HG03095 (cell line): Measurements from ENCODE around the gene ERBB4.
"Not testable (repeated sequence)": the region's sequence is repeated elsewhere in the genome, so short reads cannot be mapped to it uniquely, and the experiment has no call there.

Experiments
- ATAC-seq: cut with Tn5 transposase; IDR thresholded peaks from one replicate; pipeline ENCODE4 v1.9.1; 2021; ENCODE audit warnings: moderate library complexity; ENCODE audit not compliant: unreplicated experiment

Gene ERBB4

DNA sequence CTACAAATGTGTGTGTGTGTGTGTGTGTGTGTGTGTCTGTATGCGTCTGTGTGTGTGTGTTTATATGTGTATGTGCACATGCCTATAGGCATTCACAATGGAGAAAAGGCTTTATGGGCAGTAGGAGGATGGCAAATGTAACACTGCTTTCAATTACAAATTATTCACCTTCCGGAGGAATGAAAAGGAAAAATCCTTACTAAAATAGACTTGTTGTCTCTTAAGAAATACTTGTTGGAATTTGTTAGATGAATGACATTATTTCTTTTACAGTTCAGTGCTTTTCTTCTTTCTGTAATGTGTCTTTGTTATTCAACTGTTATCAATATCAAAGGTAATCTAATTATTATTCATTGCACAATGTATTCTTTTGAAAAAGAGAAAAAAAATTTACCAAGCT, 874.3 kb downstream of the ERBB4 start:
- ATAC-seq, result no peak

DNA sequence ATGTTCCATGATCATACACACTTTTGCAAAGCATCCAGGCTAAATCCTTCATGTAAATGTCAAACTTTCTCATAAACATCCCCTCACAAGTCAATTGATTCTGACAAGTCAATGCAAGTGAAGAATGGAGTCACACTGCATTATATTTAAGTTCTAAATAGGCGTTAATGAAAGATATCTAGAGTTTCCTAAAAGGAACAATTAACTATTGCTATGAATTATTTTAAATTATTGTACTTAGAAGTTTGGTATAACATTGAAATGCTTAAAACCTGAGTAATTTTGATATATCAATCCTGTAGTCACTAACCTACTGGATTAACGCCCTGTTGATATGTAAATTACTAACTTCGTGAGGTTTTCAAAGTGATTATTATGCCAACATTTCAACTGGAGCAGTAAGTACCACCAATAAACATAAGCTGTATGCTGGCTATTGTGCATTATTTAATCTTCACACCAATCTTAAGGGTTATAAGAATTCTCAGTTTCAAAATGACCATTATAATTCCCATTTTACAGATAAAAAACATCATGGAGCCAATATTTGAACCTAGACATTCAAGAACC, 884.3 kb downstream of the ERBB4 start:
- ATAC-seq, result no peak

DNA sequence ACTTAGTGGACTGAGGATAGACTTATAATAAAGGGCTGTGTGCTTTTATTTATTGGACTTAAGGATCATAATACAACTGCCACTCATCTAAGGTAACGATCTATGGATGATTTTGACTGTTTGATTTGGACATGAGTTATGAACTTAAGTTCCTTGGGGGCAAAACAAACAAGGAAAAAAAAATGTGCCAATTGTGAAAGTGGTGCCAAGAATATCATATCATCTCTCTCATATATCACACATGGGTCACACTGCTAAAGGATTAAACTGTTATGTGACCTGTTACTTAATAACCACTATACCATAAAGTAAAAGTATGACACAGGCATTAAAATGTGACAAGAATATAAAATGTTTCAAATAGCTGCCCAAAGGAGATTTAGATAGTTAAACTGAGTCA, 886.3 kb downstream of the ERBB4 start:
- no peak for ATAC-seq

DNA sequence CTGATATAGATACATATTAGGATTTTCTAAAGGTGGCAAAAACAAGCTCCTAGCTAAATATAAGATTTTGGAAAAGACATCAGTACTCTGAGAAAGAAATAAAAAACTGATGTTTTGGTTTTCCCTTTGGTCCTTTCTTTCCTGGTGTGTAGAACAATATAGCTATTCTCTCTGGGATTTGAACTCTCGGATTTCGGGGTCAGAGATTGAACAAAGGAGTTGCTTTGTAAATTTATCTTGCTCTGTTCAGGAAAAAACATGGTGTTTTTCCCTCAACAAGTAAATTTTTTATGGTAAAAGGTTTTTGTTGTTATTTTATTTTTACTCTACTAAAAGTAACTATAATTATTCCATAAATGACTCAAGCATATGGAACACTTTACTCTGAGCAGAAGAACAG, 889.3 kb downstream of the ERBB4 start:
- ATAC-seq, result no peak

DNA sequence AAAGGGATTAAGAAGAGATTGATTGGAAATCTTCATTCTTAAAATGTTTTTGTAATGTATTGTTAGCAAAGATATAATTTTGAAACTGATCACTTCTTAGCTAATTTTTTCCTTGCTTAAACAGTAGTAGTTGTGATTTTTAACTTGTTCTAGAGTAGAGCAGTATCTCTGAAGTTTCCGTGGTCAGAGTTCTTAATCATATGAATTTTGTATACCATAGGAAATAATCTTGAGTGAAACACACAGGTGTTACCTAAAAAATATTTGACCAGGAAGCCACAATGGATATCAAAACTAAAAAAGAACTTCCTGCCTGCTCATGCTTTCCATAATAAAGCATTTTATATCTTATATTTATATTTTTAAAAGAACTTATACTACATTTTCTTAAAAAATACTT, 907.1 kb downstream of the ERBB4 start:
- no peak for ATAC-seq

DNA sequence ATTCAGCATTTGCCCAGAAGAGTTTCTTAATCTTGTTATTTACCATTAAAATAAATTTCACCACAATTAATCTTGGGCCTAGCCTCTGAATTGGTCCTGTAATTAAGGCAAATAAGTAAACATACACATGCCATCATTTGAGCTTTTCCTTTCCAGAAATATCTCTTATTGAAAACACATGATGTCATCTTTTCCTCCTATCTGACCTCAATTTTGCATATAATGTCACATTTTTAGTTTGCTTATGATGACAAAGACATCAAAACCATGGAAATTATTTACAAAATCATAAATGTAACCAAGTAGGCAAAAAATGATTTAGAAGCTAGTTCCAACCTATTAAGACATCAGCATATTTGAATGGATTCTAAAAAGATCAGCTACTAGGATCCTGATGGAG, 915.5 kb downstream of the ERBB4 start:
- ATAC-seq, result no peak

DNA sequence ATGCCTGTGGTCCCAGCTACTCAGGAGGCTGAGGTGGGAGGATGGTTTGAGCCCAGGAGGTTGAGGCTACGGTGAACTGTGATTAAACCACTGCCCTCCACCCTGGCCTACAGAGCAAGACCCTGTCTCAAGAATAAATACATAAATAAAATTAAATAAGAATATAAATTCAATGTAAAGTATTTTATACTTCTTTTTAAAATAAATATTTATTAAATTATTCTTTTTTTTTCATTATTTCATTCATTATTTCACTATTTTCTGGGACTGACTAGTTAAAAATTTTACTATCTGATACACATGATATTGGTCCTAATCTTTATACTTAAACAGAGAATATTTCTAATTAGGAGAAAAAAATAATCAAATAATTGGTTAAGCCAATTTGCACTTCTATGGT, 917.6 kb downstream of the ERBB4 start:
- ATAC-seq, result no peak

DNA sequence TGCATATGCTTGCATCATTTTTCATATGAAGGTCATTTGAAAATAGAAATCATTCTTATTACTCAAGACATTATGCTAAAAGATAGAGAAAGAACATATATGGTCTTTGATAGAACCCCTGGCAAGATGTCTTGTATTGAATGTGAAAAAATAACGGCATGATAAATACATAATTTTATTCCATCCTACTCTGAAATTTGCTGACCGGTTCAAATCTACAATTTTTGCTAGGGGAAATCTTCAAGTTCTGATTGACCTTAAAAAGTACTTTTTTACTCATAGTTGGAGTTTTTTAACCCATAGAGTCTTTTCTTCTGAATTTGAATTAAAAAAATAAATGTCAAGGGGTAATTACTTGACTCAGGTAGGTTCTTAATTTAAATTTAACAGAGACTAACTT, 920.8 kb downstream of the ERBB4 start:
- no peak for ATAC-seq

DNA sequence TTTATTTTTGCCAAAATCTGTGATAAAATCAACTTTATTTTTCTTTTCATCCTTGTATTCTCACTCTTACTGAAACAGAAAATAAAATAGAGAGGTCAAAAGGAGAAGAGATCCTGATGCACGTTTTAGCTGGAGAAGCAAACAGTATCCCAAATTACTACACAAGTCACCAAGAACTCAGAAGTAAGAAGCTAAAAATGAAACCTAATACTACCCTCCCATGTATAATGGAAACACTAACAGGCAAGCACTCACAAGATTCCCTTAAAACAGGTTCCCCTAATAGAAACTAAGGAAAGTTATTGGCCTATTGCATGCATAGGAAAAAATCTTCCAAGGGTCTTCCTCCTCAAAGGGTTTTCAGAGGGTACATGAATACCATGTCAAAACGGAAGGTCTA, 927.0 kb downstream of the ERBB4 start:
- no peak for ATAC-seq

DNA sequence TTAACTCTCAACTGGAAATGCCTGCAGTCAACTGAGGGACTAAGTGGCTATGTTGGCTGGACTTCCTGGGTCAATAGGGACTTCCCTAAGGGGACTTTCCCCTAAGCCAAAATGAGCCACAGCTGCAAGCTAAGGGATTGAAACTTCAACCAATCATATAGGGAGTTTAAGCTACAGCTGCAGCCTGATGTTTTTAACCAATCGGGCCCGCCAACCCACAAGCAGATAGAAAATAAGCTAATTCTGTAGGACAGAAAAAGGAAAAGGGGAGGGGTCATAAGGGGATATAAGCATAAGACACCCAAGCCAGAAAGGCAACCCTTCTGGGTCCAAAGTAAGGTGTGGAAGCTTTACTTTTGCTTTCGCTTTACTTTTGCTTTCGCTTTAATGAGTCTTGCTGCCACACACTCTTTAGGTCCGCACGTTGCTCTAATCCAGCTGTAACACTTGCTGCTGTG, 927.5 kb downstream of the ERBB4 start:
- ATAC-seq, result peak; percentile 63

DNA sequence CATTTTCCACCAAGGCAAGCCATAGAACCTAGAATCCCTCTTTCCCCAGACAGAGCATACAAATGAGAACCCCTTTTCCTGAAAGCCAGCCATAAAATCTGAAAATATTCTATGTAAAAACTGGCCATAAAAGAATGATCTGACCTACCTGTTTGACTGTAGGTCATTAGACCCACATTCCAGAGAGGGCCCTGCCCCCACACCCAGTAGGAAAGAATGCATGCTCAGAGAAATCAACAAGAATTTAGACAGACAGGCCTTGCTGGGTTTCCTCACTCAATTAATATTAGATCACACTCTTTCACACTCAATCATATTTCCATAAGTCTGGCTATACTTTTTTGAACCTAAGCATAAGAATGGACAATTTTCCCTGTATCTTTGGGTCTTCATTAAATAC, 929.5 kb downstream of the ERBB4 start:
- no peak for ATAC-seq

DNA sequence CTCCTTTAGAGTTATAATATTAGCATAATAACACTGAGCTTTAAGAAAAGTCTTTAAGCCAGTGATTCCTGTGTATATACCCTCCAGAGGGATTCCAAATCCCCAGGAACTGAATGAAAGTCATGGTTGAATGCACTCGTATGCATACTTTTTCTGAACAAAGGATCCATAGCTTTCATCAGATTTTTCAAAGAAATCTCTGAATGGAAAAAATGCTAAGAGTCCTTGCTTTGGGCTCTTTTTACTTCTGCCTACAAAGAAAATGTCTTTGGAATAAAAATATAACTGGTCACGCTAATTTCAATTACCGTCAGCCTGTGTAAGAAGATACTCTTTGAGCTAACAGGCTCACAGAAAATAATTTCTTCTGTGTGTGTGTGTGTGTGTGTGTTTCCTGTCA, 939.5 kb downstream of the ERBB4 start:
- ATAC-seq, result no peak

DNA sequence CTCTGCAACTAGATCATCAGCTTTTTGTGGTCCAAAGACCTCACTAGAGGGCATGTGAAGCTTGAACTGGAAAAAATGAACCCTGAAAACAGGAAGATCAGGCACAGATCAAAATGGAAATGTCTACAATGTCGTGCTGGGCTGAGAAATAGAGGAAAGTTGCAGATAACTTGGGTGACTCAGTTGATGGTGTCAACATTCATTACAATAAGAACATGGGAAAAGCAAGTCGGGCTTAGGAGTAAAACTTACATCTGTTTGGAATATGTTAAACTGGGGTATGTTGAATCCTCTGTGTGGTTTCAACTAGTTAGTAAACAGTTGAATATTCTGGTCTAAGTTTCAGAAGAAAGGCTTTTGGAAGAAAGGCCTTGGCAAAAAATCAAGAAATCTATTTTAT, 940.4 kb downstream of the ERBB4 start:
- no peak for ATAC-seq

DNA sequence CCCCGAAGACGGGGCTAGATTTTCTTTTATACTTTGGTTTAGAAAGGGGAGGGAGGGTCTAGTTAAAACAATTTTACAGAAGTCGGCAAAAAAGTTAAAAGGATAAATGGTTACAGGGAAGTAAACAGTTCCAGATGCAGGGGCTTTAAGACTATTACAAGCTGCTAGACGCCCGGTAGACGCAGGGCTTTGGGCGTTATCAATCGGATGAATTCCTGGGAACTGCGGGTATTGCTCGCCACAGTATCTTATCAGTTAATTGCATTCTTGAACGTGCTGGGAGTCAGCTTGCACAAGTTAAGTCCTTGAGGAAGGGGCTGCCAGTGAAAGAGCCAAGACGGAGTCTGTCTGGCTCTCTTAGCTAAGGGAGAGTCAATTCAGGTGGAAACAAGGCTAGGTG, 946.6 kb downstream of the ERBB4 start:
- not testable (repeated sequence) for ATAC-seq

DNA sequence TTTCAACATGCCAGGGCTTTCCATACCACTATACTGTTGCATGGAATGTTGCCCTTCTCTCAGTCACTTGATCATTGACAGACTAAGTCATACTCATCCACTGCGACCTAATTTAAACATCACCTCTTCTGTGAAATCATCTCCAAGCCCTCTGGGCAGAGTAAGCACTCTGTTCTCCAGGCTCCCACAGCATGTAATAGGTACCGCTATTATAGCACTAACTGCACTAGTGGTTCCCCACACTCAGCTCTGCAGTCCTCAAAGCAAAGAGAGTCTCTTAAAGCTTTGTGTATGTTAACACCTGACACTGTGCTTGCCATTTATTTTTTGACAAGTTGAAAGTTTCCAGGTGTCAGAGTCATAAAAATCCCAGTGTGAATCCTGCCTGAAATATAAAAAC, 947.2 kb downstream of the ERBB4 start:
- ATAC-seq, result no peak

DNA sequence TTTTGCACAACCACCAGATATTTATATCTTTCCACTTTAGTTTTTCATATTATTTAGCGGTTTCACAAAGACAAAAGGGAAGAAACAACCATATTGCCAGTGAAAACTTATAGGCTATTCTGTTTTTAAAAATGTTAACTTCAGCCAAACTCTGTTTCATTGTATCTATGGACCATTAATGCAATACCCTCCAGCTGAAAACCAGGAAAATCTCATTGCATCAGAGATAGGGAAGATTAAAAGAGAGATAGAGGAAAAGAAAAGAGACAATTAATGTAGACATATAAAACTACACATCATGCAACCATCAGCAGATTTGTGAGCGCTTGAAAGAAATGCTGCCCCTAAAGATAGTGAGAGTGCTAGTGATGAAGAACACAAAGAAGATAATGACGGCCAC, 970.2 kb downstream of the ERBB4 start:
- no peak for ATAC-seq

DNA sequence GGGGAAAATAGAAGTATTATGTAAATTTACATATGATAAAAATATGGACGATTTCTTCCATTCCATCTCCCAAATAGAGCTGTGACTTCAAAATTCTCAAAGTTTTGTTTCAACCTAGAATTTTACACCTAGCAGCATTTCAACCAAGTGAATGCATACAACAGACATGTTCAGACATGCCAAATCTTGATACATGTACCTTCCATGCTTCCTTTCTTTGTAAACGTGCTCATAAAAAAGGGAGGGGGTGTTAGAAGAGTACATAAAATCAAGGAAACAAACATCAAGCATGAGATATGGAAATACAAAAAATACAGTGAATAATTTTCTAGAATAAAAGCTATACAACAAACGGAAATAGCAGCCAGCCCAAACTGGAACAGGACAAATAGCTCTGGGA, 974.2 kb downstream of the ERBB4 start:
- no peak for ATAC-seq

DNA sequence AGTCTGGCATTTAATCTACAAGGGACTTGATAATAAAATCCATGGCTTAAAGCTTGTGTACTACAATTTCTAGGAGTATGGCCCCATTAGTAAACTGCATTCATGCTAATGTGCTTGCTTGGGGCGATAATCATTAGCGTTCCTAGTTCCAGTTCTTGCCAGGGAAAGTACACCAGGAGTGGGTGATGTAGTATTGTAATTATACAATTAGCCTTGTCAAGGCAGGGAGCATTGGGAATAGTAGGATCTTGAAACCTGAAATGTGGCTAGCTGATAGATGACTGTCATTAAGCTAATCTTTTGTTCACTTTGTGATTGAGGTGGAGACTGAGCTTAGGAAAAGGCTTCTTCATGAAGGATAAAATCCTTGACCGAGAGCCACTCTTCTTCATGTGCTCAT, 993.0 kb downstream of the ERBB4 start:
- no peak for ATAC-seq

DNA sequence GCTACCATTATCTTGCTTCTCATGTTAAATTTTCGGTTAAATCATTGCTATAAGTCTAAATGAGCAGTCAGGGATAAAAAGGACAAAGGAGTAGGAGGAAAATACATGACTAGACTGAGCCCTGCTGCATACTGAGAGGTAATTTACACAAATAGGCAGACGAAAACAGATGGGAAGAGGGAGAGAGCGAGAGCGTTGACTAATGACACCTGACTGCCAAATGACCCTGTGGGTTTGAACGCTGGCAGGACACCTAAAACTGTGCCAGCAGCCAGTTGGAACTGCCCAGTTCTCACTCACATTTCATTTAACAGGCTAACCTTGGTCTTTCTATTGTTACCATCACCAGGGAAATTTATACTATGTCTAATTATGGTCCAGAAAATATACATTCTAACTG, 1004.0 kb downstream of the ERBB4 start:
- ATAC-seq, result no peak

DNA sequence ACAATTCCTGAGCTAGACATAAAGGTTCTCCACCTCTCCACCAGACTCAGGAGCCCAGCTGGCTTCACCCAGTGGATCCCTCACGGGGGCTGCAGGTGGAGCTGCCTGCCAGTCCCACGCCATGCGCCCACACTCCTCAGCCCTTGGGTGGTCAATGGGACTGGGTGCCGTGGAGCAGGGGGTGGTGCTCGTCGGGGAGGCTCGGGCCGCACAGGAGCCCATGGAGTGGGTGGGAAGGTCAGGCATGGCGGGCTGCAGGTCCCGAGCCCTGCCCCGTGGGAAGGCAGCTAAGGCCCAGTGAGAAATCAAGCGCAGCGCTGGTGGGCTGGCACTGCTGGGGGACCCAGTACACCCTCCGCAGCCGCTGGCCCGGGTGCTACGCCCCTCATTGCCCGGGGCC, 1014.4 kb downstream of the ERBB4 start:
- ATAC-seq, result not testable (repeated sequence)

DNA sequence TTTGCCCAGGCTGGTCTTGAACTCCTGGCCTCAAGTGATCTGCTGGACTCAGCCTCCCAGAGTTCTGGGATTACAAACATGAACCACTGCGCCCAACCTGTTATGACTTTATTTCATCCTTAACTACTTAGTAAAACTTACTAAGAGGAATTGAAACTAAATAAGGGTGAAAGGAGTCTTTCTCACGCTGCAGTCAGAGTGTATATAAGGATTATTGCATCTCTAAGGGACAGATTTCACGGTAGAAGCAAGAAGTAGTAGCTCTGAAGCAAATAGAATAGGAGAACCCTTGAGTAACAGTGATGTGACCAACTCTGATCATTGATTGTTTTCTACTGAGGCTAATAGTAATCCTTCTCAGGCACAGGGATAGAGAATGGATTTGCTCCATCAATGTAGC, 1022.1 kb downstream of the ERBB4 start:
- ATAC-seq, result no peak

DNA sequence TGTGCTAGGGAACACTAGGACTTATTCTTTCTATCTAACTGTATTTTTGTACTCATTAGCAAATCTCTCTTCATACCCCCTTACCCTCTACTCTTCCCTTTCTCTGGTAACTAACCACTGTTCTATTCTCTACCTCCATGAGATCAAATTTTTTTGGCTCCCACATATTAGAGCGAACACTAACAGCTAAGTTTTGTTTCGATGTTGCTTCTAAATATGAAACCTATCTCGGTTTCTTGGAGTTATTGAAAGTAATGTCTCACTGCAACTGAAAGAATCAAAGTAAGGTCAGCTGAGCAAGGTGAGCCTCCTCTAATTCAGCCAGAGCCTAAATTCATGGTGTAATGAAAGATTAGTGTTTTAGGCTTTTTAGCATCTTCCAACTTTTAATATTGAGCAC, 1024.6 kb downstream of the ERBB4 start:
- ATAC-seq, result no peak

DNA sequence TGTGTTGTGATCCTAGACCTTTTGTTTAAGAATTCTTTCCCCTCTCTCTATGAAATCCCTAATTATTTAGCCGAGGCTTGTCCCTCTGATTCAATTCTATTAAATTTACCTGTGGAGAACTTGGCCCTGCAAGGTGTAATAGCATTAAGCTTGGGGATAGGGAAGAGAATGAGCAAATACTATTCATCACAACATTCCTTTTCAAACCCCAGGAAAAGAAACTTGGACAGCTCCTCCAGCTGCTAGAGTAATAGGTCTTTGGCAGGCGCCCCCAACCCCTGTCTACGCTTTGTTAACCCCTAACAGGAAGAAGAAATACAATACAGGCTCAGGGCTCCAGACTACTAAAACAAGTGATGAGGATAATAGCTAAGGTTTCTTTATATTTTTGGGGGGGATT, 1025.2 kb downstream of the ERBB4 start:
- ATAC-seq, result no peak

DNA sequence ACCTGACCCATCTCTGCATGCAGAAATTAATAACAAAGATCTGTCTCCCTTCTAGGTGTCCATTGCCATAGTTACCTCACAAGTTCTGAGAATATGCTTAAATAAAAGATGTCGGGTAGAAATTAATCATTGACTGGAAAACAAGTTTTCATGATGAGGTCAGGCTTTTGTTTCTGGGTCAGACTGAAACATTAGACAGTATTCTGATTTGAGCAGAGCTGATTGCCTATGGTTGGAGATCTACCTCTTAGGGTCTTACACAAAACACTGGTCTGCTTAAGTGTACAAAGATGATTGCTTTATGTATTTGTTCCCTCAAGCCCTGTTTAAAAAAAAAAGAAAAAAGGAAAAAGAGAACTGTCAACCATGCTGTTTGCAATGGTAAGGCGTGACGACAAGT, 1025.8 kb downstream of the ERBB4 start:
- ATAC-seq, result no peak
